ENCODE results near the gene TMEM132A.

TMEM132A gene

GRCh38 chr11:60917267-60917666, 7.0 kb upstream of the TMEM132A start:
- DNase-seq (ENCODE audit: low spot score), result no peak
- TF ChIP-seq, protein P1, sequence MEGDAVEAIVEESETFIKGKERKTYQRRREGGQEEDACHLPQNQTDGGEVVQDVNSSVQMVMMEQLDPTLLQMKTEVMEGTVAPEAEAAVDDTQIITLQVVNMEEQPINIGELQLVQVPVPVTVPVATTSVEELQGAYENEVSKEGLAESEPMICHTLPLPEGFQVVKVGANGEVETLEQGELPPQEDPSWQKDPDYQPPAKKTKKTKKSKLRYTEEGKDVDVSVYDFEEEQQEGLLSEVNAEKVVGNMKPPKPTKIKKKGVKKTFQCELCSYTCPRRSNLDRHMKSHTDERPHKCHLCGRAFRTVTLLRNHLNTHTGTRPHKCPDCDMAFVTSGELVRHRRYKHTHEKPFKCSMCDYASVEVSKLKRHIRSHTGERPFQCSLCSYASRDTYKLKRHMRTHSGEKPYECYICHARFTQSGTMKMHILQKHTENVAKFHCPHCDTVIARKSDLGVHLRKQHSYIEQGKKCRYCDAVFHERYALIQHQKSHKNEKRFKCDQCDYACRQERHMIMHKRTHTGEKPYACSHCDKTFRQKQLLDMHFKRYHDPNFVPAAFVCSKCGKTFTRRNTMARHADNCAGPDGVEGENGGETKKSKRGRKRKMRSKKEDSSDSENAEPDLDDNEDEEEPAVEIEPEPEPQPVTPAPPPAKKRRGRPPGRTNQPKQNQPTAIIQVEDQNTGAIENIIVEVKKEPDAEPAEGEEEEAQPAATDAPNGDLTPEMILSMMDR (IDR thresholded peaks at IDR 0.05; ENCODE audit: poor library complexity, severe bottlenecking), result no peak
- Histone ChIP-seq H3K4me3 (ENCODE audit: severe bottlenecking) (no peak overlapping the region), H3K4me1 (ENCODE audit: insufficient read depth, poor library complexity, severe bottlenecking) (peaks cover 21% of the 10 kb centered on the region), H3K36me3 (ENCODE audit: low read depth) (peaks cover 28% of the 10 kb centered on the region), H3K9me3 (ENCODE audit: severe bottlenecking) (no peaks in the 10 kb centered on the region), H3K27me3 (ENCODE audit: insufficient read depth, poor library complexity, severe bottlenecking) (no peaks in the 10 kb centered on the region), H3K27ac (ENCODE audit: poor library complexity, severe bottlenecking) (peak overlapping the region; percentile 65)
- ATAC-seq (ENCODE audit: low read depth), result no peak

DNA sequence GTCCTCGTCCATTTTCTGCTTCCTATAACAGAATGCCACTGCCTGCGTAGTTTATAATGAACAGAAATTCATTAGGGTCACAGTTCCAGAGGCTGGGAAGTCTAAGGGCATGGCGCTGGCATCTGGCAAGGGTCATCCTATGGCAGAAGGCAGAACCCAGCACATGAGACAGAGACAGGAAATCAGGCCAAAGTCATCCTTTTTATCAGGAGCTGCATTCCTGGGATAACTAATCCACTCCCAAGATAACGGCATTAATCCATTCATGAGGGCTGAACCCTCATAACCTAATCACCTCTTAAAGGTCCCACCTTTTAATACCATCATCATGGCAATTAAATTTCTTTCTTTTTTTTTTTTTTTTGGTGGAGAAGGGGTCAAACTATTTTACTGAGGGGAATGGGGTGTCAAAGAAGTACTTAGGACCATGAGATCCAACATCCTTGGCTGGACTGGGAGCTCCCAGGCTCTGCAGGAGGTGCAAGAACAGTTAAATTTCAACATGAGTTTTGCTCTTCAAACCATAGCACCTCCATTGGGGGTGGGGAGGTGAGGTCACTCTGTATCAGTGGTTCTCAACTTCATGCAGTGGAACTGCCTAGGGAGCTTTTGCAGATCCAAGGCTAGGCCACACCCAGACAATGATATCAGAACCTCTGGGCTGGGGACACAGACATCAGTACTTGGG, 5.9 kb upstream of the TMEM132A start:
- Histone ChIP-seq H3K27ac (ENCODE audit: poor library complexity, severe bottlenecking) (no peak overlapping the region), H3K36me3 (ENCODE audit: low read depth) (peaks cover 28% of the 10 kb centered on the region)

GRCh38 chr11:60918939-60919265, 5.4 kb upstream of the TMEM132A start:
- H3K9me3 ChIP-seq (ENCODE audit: severe bottlenecking), result no peaks in the 10 kb centered on the region
- no peak for ATAC-seq (ENCODE audit: low read depth)
- no peak overlapping the region for H3K27ac ChIP-seq (ENCODE audit: poor library complexity, severe bottlenecking)
- H3K4me1 ChIP-seq (ENCODE audit: insufficient read depth, poor library complexity, severe bottlenecking), result peaks cover 24% of the 10 kb centered on the region
- no peaks in the 10 kb centered on the region for H3K27me3 ChIP-seq (ENCODE audit: insufficient read depth, poor library complexity, severe bottlenecking)
- DNase-seq (ENCODE audit: low spot score), result no peak
- peaks cover 28% of the 10 kb centered on the region for H3K36me3 ChIP-seq (ENCODE audit: low read depth)
- H3K4me3 ChIP-seq (ENCODE audit: severe bottlenecking), result no peak overlapping the region
- TF ChIP-seq, protein P1 (IDR thresholded peaks at IDR 0.05; ENCODE audit: poor library complexity, severe bottlenecking), result no peak

More for the DNA sequence above, 5.9 kb upstream of the TMEM132A start:
- DNase-seq (ENCODE audit: low spot score), result no peak
- TF ChIP-seq, protein P1 (IDR thresholded peaks at IDR 0.05; ENCODE audit: poor library complexity, severe bottlenecking), result no peak
- no peak for ATAC-seq (ENCODE audit: low read depth)
- H3K4me3 ChIP-seq (ENCODE audit: severe bottlenecking), result no peak overlapping the region
- no peaks in the 10 kb centered on the region for H3K27me3 ChIP-seq (ENCODE audit: insufficient read depth, poor library complexity, severe bottlenecking)
- peaks cover 21% of the 10 kb centered on the region for H3K4me1 ChIP-seq (ENCODE audit: insufficient read depth, poor library complexity, severe bottlenecking)
- no peaks in the 10 kb centered on the region for H3K9me3 ChIP-seq (ENCODE audit: severe bottlenecking)

- TF ChIP-seq, protein P1 (IDR thresholded peaks at IDR 0.05; ENCODE audit: poor library complexity, severe bottlenecking), result no peak
- Histone ChIP-seq H3K4me3 (ENCODE audit: severe bottlenecking) (no peak overlapping the region), H3K27me3 (ENCODE audit: insufficient read depth, poor library complexity, severe bottlenecking) (no peaks in the 10 kb centered on the region), H3K9me3 (ENCODE audit: severe bottlenecking) (no peaks in the 10 kb centered on the region), H3K4me1 (ENCODE audit: insufficient read depth, poor library complexity, severe bottlenecking) (peaks cover 24% of the 10 kb centered on the region), H3K36me3 (ENCODE audit: low read depth) (peaks cover 28% of the 10 kb centered on the region), H3K27ac (ENCODE audit: poor library complexity, severe bottlenecking) (no peak overlapping the region)
- ATAC-seq (ENCODE audit: low read depth) (no peak), DNase-seq (ENCODE audit: low spot score) (no peak)
These were observed 4.9 kb upstream of the TMEM132A start for GRCh38 chr11:60919320-60919719.

DNA sequence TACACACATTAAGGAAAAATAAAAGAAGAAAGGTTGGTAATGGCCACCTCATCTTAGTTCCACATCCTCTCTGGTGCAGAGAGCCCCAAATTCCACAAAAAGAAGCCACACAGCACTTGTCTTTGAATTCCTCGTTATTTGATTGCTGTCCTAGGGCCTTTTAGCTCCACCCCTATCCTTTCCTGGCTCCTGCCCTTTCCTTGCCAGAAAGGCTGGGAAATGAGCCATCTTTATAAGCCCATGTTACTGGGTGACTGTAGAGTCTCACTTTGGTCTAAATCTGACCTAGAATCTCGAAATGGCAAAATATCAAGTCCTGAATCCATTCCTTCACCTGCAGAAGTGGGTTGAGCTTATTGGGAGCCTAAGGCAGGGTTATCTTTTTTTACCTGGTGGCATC, 4.3 kb upstream of the TMEM132A start:
- Histone ChIP-seq H3K9me3 (ENCODE audit: severe bottlenecking) (no peaks in the 10 kb centered on the region), H3K27me3 (ENCODE audit: insufficient read depth, poor library complexity, severe bottlenecking) (no peaks in the 10 kb centered on the region), H3K4me3 (ENCODE audit: severe bottlenecking) (no peak overlapping the region), H3K27ac (ENCODE audit: poor library complexity, severe bottlenecking) (no peak overlapping the region), H3K36me3 (ENCODE audit: low read depth) (peaks cover 28% of the 10 kb centered on the region), H3K4me1 (ENCODE audit: insufficient read depth, poor library complexity, severe bottlenecking) (peaks cover 24% of the 10 kb centered on the region)
- DNase-seq (ENCODE audit: low spot score) (no peak), ATAC-seq (ENCODE audit: low read depth) (no peak)
- TF ChIP-seq, protein P1 (IDR thresholded peaks at IDR 0.05; ENCODE audit: poor library complexity, severe bottlenecking), result no peak
